ENCODE data around the gene SPIRE1. TPM values are rescaled to one million over a fixed set of nuclear protein-coding genes. Genes with fewer than 3 reads are reported as not detected.
A peak's percentile ranks its signal among the peaks of the same experiment; 100 is the strongest.

SPIRE1 gene
- total RNA-seq, 1 donor from 2014 or later = 42.4 TPM

DNA sequence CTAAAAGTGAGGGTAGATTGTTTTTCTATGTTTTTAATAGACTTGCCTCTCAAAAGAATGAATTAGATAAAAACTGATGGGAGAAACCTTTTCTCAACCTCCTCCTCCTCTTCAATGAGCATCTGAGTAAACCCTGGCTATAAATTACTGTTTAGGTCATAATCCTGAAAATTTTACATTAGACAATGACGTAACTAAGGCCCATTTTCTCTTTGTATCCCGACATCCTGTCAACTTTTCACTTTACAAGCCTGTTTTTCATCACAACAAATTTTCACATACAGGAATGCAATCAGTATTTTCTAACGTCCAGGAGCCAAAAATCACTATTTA is 1.3 kb downstream of the SPIRE1 start:
- H3K27ac ChIP-seq (replicated peaks) = peak overlapping the region; percentile 97

DNA sequence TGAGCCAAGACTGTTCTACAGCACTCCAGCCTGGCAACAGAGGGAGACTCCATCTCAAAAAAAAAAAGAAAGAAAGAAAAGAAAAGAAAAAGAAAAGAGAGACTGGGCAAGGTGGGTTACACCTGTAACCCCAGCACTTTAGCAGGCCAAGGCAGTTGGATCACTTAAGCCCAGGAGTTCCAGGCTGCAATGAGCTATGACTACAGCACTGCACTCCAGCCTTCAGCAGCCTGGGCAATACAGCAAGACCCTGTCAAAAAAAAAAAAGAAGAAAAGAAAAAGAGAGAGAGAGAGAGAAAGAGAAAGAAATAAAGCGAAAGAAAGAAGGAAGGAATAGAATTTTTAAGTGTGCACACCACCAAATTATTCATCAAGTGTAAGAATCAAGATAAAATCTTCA is 2.9 kb downstream of the SPIRE1 start:
- Histone ChIP-seq H3K36me3 (no peaks in the 10 kb centered on the region), H3K4me1 (peaks cover 60% of the 10 kb centered on the region), H3K9me3 (replicated peaks) (no peaks in the 10 kb centered on the region), H3K27me3 (ENCODE audit: low read depth) (no peaks in the 10 kb centered on the region), H3K27ac (replicated peaks) (no peak overlapping the region), H3K4me3 (no peak overlapping the region)
- TF ChIP-seq, protein P1, sequence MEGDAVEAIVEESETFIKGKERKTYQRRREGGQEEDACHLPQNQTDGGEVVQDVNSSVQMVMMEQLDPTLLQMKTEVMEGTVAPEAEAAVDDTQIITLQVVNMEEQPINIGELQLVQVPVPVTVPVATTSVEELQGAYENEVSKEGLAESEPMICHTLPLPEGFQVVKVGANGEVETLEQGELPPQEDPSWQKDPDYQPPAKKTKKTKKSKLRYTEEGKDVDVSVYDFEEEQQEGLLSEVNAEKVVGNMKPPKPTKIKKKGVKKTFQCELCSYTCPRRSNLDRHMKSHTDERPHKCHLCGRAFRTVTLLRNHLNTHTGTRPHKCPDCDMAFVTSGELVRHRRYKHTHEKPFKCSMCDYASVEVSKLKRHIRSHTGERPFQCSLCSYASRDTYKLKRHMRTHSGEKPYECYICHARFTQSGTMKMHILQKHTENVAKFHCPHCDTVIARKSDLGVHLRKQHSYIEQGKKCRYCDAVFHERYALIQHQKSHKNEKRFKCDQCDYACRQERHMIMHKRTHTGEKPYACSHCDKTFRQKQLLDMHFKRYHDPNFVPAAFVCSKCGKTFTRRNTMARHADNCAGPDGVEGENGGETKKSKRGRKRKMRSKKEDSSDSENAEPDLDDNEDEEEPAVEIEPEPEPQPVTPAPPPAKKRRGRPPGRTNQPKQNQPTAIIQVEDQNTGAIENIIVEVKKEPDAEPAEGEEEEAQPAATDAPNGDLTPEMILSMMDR (IDR thresholded peaks at IDR 0.05; ENCODE audit: borderline replicate concordance) = no peak
- DNase-seq = no peak
- intact Hi-C loops (cut with micrococcal nuclease) = no loop called here

More for the DNA sequence above, 1.3 kb downstream of the SPIRE1 start:
- Histone ChIP-seq H3K36me3 (no peaks in the 10 kb centered on the region), H3K9me3 (replicated peaks) (no peaks in the 10 kb centered on the region), H3K4me3 (peak overlapping the region; percentile 90), H3K27me3 (ENCODE audit: low read depth) (no peaks in the 10 kb centered on the region), H3K4me1 (peaks cover 56% of the 10 kb centered on the region)
- no peak for DNase-seq
- TF ChIP-seq, protein P1 (IDR thresholded peaks at IDR 0.05; ENCODE audit: borderline replicate concordance) = no peak
- intact Hi-C loops (cut with micrococcal nuclease) = no loop called here

DNA sequence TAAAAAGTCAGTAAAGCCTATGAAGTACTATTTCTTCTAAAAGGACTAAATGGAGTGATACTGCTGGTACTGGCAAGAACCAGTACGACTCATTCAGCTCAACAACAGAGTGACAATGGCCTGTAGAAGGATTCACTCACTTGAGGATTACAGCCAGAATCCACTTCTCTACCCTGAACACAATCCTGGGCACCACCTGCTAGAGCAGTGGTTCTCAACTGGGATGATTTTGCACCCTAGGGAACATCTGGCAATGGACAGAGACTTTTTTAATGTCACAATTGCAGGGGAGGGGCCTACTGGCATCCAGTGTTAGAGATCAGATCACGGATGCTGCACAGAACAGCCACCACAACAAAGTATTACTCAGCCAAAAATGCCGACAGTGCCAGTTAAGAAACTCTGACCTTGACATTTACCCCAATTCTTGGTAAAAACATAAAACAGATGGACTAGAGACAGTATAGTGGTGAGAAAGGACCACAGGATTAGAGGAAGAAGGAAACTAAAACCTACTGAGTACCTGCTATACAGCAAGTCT is 5.0 kb downstream of the SPIRE1 start:
- DNase-seq = no peak
- no peaks in the 10 kb centered on the region for H3K27me3 ChIP-seq (ENCODE audit: low read depth)
- no peaks in the 10 kb centered on the region for H3K36me3 ChIP-seq
- H3K4me3 ChIP-seq = no peak overlapping the region
- TF ChIP-seq, protein P1 (IDR thresholded peaks at IDR 0.05; ENCODE audit: borderline replicate concordance) = no peak
- H3K27ac ChIP-seq (replicated peaks) = peak overlapping the region; percentile 60
- peaks cover 61% of the 10 kb centered on the region for H3K4me1 ChIP-seq
- no peaks in the 10 kb centered on the region for H3K9me3 ChIP-seq (replicated peaks)
- intact Hi-C loops (cut with micrococcal nuclease) = no loop called here

DNA sequence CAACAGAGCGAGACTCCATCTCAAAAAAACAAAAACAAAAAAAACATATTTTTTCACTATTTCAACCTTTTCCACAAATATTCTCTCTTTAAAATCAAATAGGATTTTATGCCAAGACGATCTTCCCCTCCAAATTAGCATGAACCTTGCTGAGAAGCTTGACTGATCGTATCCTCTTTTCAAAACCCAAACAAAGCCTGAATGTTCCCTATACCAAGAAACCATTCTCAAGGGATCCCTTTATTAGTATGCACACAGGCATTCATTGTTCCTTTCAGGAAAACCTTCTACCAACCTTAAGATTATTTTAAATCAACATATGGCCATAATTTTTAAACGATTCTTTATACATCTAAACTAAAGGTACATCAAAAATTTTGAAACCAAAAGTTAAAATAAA is 6.3 kb downstream of the SPIRE1 start:
- Histone ChIP-seq H3K4me1 (peaks cover 63% of the 10 kb centered on the region), H3K36me3 (no peaks in the 10 kb centered on the region), H3K27me3 (ENCODE audit: low read depth) (no peaks in the 10 kb centered on the region), H3K27ac (replicated peaks) (peak overlapping the region; percentile 60), H3K4me3 (no peak overlapping the region), H3K9me3 (replicated peaks) (no peaks in the 10 kb centered on the region)
- TF ChIP-seq, protein P1 (IDR thresholded peaks at IDR 0.05; ENCODE audit: borderline replicate concordance) = no peak
- DNase-seq = no peak
- intact Hi-C loops (cut with micrococcal nuclease) = no loop called here

DNA sequence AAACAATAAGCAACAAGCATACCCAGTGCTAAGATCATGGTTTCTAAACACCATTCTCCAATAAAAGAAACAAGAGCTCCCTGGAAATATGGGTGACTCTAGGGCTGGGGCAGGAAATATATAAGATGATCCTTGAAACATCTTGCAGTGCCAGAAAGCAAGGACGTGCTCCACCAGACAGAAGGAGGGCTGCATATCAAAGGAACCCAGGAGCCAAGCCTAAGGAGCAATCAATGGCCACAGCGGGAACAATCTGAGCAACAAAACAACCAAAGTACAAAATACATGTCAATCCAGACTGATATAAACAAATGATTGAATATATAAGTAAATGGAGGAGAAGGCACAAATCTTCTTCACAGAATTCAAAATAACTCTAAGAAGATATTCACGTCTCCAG is 10.1 kb downstream of the SPIRE1 start:
- Histone ChIP-seq H3K4me3 (no peak overlapping the region), H3K4me1 (peaks cover 68% of the 10 kb centered on the region)
- intact Hi-C loops (cut with micrococcal nuclease) = loop anchor here (10.0 kb wide), 1 partner anchor 173 kb away; no protein-coding TSS in a partner anchor

More for the DNA sequence above, 10.1 kb downstream of the SPIRE1 start:
- Histone ChIP-seq H3K36me3 (no peaks in the 10 kb centered on the region), H3K27me3 (ENCODE audit: low read depth) (no peaks in the 10 kb centered on the region), H3K9me3 (replicated peaks) (no peaks in the 10 kb centered on the region), H3K27ac (replicated peaks) (no peak overlapping the region)
- DNase-seq = no peak
- TF ChIP-seq, protein P1 (IDR thresholded peaks at IDR 0.05; ENCODE audit: borderline replicate concordance) = no peak
